GM19467 (cell line): ENCODE results near the gene MPP4.
"Not testable (repeated sequence)": the region's sequence is repeated elsewhere in the genome, so short reads cannot be mapped to it uniquely, and the experiment has no call there.

ENCODE experiments used
- ATAC-seq: cut with Tn5 transposase; IDR thresholded peaks from one replicate; pipeline ENCODE4 v1.9.1; 2021; ENCODE audit warnings: mild to moderate bottlenecking, moderate library complexity; ENCODE audit not compliant: unreplicated experiment

MPP4 gene

DNA sequence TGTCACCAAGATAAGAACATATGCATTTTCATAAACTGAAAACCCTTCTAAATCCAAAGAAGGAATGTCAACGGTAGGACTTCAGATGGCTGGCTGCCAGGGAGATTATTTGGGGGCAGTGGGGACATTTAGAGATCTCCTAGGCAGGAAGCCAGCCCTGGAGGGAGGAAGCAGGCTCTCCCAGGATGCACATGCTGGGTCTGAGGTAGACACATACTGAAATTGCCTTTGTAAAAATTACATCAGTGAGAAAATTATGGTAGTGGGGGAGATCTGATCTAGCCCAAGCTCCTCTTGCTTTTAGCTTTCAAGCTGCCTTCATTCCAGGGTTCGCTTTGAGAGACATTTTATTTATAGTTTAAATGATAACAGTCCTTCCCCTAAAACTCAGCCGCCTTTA lies 24.1 kb downstream of the MPP4 start:
- no peak for ATAC-seq

DNA sequence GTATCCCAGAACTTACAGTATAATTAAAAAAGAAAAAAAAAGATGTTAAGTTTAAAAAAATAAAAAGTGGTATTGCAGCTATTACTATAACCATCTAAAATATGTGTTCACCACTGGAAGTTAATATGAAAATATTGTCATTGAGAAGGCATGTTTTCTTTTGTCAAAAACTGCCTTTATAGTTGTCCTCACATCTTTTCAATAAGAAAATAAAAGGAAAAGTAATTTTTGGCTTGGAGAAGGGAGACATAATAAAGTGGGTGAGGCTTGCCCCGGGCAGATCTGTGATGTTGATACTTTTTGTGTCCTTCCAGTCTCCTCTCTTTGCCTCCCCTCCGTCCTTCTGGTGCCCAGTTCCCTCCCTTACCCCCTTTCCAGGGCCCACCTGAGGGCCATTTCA lies 24.9 kb downstream of the MPP4 start:
- no peak for ATAC-seq

DNA sequence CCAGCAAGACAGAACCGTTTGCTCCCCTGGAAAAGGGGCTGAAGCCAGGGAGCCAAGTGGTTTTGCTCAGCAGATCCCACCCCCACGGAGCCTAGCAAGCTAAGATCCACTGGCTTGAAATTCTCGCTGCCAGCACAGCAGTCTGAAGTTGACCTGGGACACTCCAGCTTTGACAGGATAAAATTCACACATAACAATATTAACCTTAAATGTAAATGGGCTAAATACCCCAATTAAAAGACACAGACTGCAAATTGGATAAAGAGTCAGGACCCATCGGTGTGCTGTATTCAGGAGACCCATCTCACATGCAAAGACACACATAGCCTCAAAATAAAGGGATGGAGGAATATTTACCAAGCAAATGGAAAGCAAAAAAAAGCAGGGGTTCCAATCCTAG lies 27.2 kb downstream of the MPP4 start:
- not testable (repeated sequence) for ATAC-seq

DNA sequence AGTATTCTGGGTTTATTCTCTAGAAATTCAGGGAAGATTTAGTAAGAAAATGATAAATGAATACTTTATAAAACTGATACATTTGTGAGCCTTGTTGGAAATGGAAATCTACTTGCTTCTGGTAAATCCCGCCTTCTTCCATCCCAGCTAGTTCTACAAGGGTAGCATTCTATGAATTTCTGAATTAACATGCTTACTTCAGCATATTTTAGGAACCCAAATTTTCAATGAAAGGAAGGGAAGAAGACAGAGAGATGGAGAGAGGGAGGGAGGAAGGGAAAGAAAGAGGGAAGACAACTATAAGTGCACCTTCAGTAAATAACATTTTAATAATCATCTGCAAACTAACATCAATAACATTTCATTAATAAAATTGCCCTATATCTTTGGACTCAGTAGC lies 28.6 kb downstream of the MPP4 start:
- ATAC-seq: no peak

DNA sequence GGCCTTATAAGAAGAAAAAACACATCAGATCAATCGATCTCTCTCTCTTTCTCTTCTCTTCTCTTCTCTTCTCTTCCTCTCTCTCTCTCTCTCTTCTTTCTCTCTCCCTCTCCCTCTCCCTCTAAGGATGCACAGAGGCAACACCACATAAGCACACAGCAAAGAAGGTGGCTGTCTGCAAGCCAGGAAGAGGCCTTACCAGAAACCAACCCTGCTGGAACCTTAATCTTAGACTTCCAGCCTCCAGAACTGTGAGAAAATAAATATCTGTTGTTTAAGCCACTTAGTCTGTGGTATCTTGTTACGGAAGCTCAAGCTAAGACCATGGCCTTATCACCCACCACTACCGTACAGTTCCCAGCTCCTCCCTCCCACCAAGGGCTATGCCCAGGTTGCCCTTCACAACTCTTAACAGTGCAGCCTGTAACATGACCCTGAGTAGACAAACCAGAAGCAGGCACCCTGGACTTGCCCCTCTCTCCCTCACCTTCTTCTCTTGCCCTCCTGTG lies 30.0 kb downstream of the MPP4 start:
- ATAC-seq: no peak

DNA sequence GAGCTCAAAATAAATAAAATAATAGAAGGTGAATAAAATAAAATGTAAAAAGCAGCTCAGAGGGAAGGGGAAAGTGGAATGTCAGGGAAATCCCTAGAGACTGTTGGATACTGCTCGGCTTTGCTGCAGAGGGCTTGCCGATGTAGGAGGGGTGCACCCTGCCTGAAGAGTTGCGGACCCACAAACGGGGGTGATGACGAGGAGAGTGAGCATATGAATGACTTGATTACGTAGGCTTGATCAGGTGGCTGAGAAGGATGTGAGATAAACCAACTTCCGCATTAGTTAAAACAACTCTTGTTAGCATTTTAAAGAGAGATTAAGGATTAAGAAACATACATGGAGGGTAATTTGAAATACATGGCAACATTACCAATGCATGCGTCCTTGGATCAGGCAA lies 34.1 kb downstream of the MPP4 start:
- ATAC-seq: no peak

DNA sequence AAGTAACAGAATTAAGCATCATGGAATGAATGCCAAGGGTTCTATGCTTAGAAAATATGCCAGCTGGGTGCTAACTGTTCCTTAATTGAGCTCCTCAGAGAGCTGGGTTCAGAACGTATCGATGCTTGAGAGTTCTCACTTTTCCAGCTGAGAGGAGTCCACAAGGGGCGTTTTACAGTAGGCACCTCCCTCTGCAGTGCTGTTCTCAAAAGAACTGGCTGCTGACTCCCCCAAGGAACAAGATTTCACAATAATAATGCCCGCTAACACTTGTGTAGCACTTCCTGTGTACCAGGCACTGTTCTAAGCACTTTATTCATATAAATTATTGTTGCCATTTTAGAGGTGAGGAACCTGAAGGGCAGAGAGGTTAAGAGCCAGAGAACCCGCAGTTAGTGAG lies 37.1 kb downstream of the MPP4 start:
- no peak for ATAC-seq

DNA sequence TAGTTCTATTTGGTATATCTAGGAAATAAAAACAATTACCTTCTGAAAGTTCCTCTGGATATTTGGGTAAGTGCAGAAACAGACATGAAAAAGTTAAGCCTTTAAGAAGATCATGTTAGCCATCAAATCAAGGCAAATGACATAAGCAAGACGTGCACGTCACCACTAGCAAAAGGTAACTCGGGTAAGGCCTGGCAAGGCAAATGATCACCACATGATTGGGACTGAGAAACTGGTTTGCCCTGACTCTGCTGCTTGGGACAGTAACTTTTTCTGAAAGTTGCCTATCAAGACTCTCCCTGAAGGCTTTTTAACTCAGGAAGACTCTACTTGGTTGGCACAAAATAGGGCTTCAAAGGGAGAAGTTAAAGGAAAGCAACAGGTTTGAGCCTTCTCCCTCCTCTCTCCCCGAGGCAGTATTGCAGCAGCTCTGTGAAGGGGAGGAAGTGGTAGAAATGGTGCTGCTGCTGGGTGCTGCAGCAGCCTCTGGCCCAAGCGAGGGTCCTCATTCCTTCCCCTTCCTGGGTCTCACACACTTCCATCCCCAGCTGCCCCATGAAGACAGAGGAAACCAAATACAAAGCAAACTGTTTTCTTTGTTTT lies 38.0 kb downstream of the MPP4 start:
- no peak for ATAC-seq

DNA sequence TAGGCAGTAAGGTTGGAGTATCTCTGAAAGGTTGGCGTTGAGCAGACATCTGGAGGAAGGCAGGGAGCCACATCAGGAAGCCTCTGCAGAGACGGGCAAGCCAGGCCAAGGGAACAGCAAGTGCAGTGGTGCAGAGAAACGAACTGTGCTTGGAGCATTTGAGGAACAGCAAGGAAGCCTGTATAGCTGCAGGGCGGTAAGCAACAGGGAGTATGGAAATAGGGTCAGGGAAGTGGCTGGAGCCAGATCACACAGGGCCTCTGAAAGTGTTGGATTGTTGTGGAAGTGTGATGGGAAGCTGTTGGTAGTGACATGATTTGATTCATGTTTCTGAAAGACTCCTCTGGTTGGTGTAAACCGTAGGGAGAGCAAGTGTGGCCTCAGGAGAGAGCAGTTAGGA lies 41.7 kb downstream of the MPP4 start:
- no peak for ATAC-seq

DNA sequence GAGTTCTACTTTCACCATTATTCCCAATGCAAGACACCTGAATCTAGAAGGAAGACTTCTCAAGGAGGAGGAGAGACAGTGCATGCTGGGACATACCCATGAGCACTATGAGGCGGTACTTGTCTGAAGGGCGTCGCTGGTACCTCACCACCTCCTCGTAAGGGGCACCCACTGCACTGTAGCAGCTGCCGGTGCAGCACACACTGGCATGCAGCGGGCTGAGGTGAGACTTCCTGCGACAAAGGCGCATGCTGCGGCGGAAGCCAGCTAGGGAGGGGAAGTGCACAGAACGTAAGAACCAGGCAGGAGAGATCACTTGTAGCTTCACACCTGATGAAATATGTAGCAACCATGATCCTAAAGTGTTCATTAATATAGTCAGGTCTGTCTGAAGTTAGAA lies 42.3 kb downstream of the MPP4 start:
- no peak for ATAC-seq

DNA sequence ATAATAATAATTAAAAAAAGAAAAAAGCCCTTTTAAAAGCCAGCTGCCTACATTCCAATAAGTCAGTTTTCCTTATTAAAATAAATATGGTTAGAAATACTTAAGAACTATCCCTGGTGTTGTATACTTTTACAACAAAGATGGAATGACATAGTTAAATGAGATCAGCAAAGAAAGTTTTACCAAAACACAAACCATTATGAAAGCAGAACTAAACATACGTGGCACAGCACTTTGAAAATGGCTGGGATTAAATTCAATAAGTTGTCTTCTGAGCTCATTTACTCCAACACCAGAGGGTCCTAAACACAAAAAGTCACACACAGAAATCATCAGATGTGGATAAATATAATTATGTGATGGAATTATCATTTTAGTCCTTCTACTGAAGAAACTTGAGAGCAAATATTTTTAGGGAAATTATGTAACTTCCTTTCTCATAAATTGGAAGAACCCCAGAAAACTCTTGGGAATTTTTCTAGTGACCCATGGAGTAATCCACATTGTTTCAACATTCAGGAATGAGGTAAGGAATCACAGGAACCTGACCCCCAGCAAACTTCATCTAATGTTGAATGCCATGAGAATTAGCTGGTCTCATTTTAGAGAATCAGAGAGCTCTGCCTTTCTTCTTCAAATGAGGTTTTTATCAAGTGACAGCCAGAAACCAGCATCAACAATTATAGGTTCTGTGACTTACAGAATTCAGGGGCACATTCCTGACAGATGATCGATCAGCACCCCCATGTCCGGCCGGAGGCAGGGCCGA lies 43.6 kb downstream of the MPP4 start:
- no peak for ATAC-seq

DNA sequence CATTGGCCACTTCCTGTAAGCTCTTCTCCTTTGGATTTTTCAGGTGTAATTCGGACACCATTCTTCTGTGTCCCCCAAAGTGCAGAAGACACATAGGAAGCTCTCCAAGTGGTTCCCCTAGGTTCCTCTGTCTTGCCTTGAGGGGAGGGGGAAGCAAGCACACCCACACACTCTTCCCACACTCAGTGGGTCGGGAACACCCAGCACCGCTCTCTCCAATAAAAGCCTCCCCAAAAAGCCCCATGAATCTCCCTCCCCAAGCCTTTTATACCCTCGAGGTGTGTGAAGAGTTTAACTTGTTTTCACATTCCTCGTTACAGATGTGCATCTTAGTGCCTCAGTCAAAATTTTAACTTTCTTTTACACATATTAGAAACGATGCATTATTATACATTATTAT lies 45.2 kb downstream of the MPP4 start:
- ATAC-seq: no peak

DNA sequence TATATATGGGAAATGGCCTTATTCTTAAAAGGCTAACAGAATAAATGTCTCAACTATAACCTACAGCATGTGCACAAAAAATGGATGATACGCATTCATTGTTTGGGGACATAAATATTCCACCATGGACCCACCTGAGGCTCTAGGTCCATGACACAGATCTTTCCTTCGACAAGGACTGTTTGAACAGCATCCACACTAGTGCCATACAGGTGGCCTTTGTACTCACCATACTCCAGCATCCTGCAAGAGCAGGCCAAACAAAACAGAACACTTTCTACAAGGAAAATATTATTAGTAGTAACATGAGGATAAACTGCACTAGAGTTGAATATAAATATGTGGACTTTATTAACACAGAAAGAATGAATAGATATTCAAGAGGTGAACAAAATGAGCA lies 49.0 kb downstream of the MPP4 start:
- ATAC-seq: no peak

DNA sequence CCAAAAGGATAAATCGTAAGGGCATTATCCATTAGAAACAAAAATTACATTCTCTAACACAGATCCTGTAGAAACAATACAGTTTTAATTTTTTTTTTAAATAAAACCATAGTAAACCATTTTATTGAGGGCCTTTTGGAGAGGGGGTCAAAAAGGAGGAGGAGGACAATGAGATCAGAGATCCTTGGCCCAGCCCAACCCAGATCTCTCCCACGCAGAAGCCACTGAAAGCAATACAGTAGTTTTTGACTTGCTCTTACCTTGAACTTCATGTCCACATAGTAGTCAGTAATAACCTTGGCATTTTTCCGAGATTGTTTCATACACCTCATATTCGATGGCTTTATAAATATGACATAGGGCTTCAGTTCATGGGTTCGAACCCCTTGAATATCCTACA lies 51.0 kb downstream of the MPP4 start:
- no peak for ATAC-seq

DNA sequence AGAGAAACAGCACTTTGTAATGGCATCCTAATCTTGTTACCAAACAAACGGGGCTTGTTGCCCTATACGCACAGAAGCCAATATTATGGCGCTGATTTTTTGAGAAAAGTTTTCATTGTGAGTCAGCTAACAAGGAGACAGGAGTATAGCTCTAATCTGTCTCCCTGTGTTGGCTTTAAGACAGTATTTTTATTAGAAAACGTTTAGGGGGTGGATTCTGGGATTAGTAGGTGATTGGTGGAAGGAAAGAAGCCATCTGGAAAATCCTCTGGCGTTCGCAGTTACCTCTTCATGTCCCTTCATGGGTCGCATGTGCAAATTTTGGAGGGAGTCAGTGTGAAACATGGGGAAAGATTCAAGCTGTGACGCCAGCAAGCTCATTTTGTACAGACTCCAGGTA lies 54.4 kb downstream of the MPP4 start:
- no peak for ATAC-seq

DNA sequence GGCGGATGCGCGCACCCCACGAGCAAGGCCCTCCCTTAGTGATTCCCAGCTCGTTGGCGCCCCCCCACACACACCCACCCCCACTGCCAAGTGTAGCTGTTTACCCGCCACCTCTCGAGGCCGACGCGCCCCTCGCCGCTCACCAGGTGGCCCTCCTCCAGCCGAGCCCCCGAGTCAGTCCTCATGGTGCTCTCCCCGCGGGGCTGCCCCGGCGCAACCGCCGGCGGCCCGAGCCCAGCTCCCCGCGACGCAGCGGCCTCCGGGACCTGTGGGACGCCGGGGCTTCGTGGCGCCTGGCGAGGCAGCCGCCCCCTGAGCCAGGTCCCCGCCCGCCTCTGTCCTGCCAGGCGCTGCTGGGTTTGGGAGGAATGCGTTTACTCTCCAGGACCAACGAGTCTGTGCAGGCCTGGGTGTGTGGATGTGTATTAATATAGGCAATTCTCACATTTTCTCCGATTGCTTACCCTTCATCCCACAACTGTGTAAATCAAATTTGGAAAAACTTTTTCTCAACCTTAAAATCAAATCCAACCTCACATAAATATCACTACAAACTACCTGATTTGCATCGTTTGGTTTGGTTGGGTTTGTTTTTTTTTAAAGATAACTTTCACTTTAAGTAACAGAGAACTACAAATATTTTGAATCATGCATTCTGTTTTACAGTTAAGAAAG lies 55.1 kb downstream of the MPP4 start, which contains the start of gene TMEM237:
Gene TMEM237 (minus strand): TSS at position 288 of the 675 bp plus-strand sequence. CDS start 103 bp downstream, at position 185.
- ATAC-seq: peak; percentile 30

DNA sequence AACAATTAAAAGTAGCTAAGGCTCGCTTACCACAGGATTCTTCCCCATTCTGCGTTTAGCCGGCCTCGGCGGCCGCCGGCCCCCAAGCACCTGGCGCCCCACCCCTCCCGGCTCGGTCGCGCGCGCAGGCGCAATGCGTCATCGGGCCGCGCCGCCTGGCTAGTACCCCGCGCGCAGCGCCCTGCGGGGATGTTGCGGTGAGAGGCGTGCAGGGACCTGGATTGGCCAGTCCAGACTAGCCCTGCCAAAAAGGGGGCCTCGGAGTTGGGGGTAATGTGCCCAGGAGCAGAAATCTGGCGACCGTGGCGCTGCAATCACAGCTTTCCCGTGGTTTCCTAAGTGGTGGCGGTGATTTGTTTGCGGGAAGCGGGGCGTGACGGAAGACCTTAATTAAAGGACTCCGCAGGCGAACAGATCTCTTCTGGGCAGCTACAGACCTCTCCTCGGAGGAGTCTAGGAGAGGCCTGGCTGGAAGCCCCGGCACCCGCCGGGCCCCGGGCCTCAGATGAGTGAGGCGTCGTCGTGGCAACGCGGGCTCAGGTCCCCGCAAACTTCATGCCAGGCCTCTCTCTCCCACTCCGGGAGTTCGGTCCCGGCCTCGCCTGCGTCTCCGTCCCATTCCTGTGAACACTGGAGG lies 55.7 kb downstream of the MPP4 start:
- ATAC-seq: peak; percentile 77

DNA sequence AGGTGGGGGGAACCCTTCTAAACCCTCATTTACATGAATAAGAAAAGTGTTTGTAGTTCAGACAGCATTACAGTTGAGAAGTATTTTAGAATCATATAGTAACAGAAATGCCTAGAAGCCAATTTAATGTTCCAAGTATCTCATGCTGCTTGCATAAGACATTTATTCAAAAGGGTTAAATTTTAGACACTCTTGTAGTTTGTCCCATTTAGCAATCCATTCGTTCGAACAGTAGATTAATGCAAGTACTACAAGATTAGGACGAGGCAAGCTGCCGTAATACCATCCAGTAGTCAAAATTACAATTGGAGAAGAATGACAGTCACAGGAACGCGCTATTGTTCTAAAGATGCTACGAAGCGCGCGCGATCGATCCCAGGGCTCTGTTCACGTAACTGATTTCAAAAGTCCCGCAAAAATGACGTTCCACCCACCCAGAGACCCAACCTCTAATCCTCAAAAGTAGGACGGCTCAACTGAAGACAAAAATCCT lies 56.3 kb downstream of the MPP4 start:
- ATAC-seq: peak; percentile 30

DNA sequence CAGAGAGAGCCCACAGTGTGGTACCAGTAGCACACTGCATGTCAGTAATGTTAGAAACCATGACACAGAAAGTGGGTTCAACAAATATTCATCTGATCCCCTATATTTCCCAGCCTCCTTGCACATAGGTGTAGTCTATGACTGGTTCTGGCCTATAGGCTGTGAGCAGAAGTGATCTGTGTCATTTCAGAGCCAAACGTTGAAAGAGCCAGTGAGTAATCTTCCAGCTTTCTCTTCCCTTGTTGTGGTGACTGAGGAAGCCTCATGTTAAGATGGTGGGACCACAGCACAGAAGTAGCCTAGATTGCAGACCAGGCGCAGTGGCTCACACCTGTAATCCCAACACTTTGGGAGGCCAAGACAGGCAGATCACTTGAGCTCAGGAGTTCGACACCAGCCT lies 59.2 kb downstream of the MPP4 start:
- no peak for ATAC-seq

DNA sequence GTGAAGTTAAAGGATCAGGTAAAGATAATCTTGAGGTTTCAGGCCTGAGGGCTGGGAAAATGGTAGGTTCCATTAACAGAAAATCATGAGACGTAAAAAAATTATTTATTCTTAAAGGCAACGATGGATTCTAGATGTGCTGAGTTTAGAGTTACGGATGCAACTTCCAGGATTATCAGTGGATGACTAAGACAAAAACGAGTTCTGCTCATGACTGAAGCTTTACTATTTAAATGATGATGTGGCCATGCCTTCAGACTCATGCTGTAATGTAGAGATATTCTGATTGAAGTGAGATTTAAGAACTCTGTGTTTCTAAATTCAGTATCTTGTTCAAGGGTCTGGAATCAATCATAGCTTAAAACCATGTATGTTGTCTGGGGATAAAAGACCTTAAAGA lies 60.1 kb downstream of the MPP4 start:
- no peak for ATAC-seq

DNA sequence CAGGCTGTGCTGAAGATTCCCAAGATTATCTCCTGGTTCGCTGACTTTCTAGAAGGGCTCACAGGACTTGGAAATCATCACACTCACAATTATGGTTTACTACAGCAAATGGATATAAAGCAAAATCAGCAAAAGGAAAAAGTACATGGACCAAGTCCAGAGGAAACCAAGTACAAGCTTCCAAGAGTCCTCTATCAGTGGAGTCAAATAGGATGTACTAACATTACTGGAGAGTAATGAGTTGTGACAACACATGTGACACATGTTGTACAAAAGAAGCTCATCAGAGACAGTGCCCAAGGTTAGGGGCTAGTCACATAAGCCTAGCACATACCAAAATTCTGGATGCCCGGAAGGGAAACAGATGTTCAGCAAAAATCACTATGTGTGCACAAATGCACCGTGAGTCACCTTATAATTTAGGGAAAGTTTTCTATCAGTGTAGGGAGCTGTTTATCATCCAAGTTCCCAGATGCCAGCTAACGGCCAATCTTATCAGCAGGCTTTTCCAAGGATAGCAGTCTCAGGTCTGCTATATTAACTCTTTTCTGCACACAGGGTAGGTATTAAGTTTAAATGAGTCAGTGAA lies 64.7 kb downstream of the MPP4 start:
- ATAC-seq: no peak
